NB4 (cell line): ENCODE data around the gene SLC9A2.
A peak's percentile ranks its signal among the peaks of the same experiment; 100 is the strongest.

ENCODE experiments used
- CTCF ChIP-seq: IDR thresholded peaks from one replicate; pipeline ENCODE4 v1.5.1; 2012; ENCODE audit warnings: low read depth, low read length
- MAX ChIP-seq: IDR thresholded peaks from 2 replicates; pipeline ENCODE4 v1.6.1; 2011; ENCODE audit warnings: low read depth, low read length
- MYC ChIP-seq: IDR thresholded peaks from 2 replicates; pipeline ENCODE4 v1.6.1; 2011; ENCODE audit warnings: low read depth, low read length
- POLR2A ChIP-seq: IDR thresholded peaks from 2 replicates; pipeline ENCODE4 v1.6.1; 2011; ENCODE audit warnings: mild to moderate bottlenecking; ENCODE audit not compliant: insufficient read length; ENCODE audit errors: extremely low read depth

- TF ChIP-seq CTCF (no peak), MAX (peak; percentile 44; the same call in 1 of the 2 replicates), POLR2A (no peak), MYC (no peak)
Measured at GRCh38 chr2:102604769-102605168, 14.6 kb upstream of the SLC9A2 start.
